ENCODE results near the gene MMP1. TPM values are rescaled to one million over a fixed set of nuclear protein-coding genes. Genes with fewer than 3 reads are reported as not detected.

The MMP1 gene
- total RNA-seq, 1 donor from 2014 or later, result 4.1 TPM

GRCh38 chr11:102807921-102808320 lies 10.0 kb upstream of the MMP1 start:
- Mint-ChIP-seq H3K4me3 (ENCODE audit: unreplicated experiment) (peak overlapping the region; percentile 16), H3K27ac (ENCODE audit: unreplicated experiment) (no peak overlapping the region)
- DNase-seq (ENCODE audit: low spot score), result no peak

DNA sequence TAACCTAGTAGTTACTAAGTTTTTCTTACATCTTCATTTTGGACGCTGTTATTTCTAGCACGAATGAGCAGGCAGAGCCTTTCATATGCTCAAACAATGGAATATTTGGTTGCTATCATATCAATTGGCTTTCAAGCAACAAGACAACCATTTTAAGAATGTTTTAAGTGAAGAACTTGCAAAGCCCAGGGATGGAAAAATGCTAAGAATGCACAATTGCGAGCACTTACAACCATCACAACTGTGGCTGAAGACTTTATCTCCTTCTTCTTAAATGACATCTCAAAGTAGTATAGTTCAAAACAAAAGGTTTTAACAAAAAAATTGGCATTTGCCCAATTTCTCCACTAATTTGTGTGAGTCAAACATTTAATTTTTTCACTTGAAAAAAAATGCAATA lies 8.3 kb upstream of the MMP1 start:
- Mint-ChIP-seq H3K4me1 (ENCODE audit: low read depth) (peaks cover 35% of the 10 kb centered on the region), H3K9me3 (ENCODE audit: low read depth) (no peaks in the 10 kb centered on the region), H3K36me3 (ENCODE audit: low read depth) (no peaks in the 10 kb centered on the region), H3K4me3 (ENCODE audit: unreplicated experiment) (no peak overlapping the region), H3K27ac (ENCODE audit: unreplicated experiment) (no peak overlapping the region), H3K27me3 (ENCODE audit: low read depth) (no peaks in the 10 kb centered on the region)
- DNase-seq (ENCODE audit: low spot score), result no peak
- TF ChIP-seq, protein P1, sequence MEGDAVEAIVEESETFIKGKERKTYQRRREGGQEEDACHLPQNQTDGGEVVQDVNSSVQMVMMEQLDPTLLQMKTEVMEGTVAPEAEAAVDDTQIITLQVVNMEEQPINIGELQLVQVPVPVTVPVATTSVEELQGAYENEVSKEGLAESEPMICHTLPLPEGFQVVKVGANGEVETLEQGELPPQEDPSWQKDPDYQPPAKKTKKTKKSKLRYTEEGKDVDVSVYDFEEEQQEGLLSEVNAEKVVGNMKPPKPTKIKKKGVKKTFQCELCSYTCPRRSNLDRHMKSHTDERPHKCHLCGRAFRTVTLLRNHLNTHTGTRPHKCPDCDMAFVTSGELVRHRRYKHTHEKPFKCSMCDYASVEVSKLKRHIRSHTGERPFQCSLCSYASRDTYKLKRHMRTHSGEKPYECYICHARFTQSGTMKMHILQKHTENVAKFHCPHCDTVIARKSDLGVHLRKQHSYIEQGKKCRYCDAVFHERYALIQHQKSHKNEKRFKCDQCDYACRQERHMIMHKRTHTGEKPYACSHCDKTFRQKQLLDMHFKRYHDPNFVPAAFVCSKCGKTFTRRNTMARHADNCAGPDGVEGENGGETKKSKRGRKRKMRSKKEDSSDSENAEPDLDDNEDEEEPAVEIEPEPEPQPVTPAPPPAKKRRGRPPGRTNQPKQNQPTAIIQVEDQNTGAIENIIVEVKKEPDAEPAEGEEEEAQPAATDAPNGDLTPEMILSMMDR (IDR thresholded peaks at IDR 0.05), result no peak

More at GRCh38 chr11:102807921-102808320, 10.0 kb upstream of the MMP1 start:
- H3K4me1 Mint-ChIP-seq (ENCODE audit: low read depth), result peaks cover 22% of the 10 kb centered on the region
- H3K27me3 Mint-ChIP-seq (ENCODE audit: low read depth), result no peaks in the 10 kb centered on the region
- no peaks in the 10 kb centered on the region for H3K9me3 Mint-ChIP-seq (ENCODE audit: low read depth)
- TF ChIP-seq, protein P1 (IDR thresholded peaks at IDR 0.05), result peak; percentile 68
- no peaks in the 10 kb centered on the region for H3K36me3 Mint-ChIP-seq (ENCODE audit: low read depth)

GRCh38 chr11:102802341-102802740 lies 4.4 kb upstream of the MMP1 start:
- Mint-ChIP-seq H3K27ac (ENCODE audit: unreplicated experiment) (peak overlapping the region; percentile 71), H3K4me3 (ENCODE audit: unreplicated experiment) (no peak overlapping the region), H3K27me3 (ENCODE audit: low read depth) (no peaks in the 10 kb centered on the region), H3K36me3 (ENCODE audit: low read depth) (no peaks in the 10 kb centered on the region), H3K4me1 (ENCODE audit: low read depth) (peaks cover 42% of the 10 kb centered on the region), H3K9me3 (ENCODE audit: low read depth) (no peaks in the 10 kb centered on the region)
- no peak for DNase-seq (ENCODE audit: low spot score)
- TF ChIP-seq, protein P1 (IDR thresholded peaks at IDR 0.05), result no peak

DNA sequence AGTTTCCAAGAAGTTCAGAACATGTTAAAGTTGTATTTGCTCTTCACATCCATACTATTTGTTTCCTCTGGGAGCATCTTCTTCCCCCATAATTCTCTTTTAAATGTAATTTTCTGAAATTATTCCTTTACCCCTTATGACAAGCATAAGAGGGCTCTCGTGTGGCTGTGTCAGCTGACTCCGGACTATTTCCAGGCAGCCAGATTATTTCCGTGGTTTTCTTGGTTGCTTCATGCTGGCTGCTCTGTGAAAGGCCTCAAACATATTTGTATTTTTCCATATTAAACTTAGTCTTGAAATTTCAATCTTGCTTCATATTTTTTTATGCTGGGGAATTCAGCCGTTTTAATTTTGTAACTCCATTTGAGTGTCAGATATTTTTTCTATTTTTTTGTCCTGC lies 2.8 kb upstream of the MMP1 start:
- peaks cover 27% of the 10 kb centered on the region for H3K4me1 Mint-ChIP-seq (ENCODE audit: low read depth)
- no peaks in the 10 kb centered on the region for H3K27me3 Mint-ChIP-seq (ENCODE audit: low read depth)
- TF ChIP-seq, protein P1 (IDR thresholded peaks at IDR 0.05), result no peak

DNA sequence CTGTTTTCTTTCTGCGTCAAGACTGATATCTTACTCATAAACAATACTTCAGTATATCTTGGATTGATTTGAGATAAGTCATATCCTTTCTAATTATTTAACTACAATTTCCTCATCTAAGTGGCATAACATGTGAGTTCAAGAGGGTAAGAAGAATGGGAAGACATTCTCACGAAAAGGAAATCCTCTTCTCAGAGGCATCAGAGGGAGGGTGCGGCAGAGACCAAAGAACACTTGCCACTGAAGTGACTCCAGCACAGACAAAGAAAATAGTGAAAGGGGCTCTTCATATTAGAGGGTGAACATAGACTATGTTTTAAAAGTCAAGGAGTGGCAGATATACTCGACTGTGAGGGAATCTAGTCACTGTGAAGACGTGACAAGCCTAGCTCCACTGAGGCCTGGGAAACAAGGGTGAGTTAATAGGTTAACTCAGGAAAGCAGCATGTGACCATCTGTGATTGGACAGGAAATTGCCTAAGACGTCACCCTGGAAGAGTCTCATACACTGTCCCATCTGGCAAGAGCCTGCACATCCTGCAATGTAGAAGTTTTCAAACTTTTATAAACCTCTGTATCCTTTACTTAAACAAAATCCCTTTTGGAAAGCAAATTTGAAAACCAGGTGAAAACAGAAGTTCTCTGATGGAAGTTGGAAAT lies 1.9 kb upstream of the MMP1 start:
- H3K9me3 Mint-ChIP-seq (ENCODE audit: low read depth), result no peaks in the 10 kb centered on the region
- no peak overlapping the region for H3K27ac Mint-ChIP-seq (ENCODE audit: unreplicated experiment)
- TF ChIP-seq, protein P1 (IDR thresholded peaks at IDR 0.05), result no peak
- no peaks in the 10 kb centered on the region for H3K36me3 Mint-ChIP-seq (ENCODE audit: low read depth)
- no peak overlapping the region for H3K4me3 Mint-ChIP-seq (ENCODE audit: unreplicated experiment)
- peaks cover 26% of the 10 kb centered on the region for H3K4me1 Mint-ChIP-seq (ENCODE audit: low read depth)
- H3K27me3 Mint-ChIP-seq (ENCODE audit: low read depth), result no peaks in the 10 kb centered on the region
- DNase-seq (ENCODE audit: low spot score), result no peak

More for the DNA sequence above, 2.8 kb upstream of the MMP1 start:
- Mint-ChIP-seq H3K4me3 (ENCODE audit: unreplicated experiment) (no peak overlapping the region), H3K9me3 (ENCODE audit: low read depth) (no peaks in the 10 kb centered on the region), H3K27ac (ENCODE audit: unreplicated experiment) (peak overlapping the region; percentile 34), H3K36me3 (ENCODE audit: low read depth) (no peaks in the 10 kb centered on the region)
- no peak for DNase-seq (ENCODE audit: low spot score)

All from chondrocyte (in vitro differentiated cells).